Panc1 (cell line): ENCODE measurements around the gene APAF1. TPM values are rescaled to one million over a fixed set of nuclear protein-coding genes. Genes with fewer than 3 reads are reported as not detected.

ENCODE experiments used
- ATAC-seq: fragments of 200-7000 bp; cut with Tn5 transposase; 2 replicates; pipeline ENCODE4 v1.9.1; 2020; ENCODE audit warnings: mild to moderate bottlenecking, moderate library complexity
- BruUV-seq: library from RNA; stranded (reverse); fragments of 400-500 nt; replicated peaks from 2 replicates; lab custom pipeline; 2021; lab: Mats Ljungman, UMichigan
- CTCF ChIA-PET: fragments of 300-600 bp; sonication (Branson Sonifier 250); formaldehyde crosslinking; loops from one replicate; lab custom pipeline; 2022; ENCODE audit warnings: antibody characterized with exemption; lab: Charles Lee
- POLR2A ChIA-PET: fragments of 300-600 bp; sonication (Branson Sonifier 250); formaldehyde crosslinking; loops from one replicate; lab custom pipeline; 2022; ENCODE audit warnings: antibody characterized with exemption; lab: Charles Lee
- DNase-seq: peaks from one replicate; pipeline ENCODE4 v3.0.0-alpha.2; 2010; ENCODE audit warnings: low read depth, low spot score
- H3K27ac ChIP-seq: 2 replicates; pipeline ENCODE4 v1.5.1; 2011; ENCODE audit warnings: mild to moderate bottlenecking, low read length, inconsistent platforms
- H3K27me3 ChIP-seq: fragments of 200-500 bp; sonication (Bioruptor generic); 2 replicates; pipeline ENCODE4 v1.6.0; 2014; ENCODE audit warnings: low read length, inconsistent platforms; ENCODE audit not compliant: control insufficient read depth, insufficient read depth
- H3K36me3 ChIP-seq: fragments of 200-500 bp; sonication (Bioruptor generic); 2 replicates; pipeline ENCODE4 v1.5.1; 2014; ENCODE audit warnings: inconsistent platforms, mild to moderate bottlenecking, low read length, moderate library complexity; ENCODE audit not compliant: control insufficient read depth, insufficient read depth
- H3K4me1 ChIP-seq: 2 replicates; pipeline ENCODE4 v1.5.1; 2011; ENCODE audit warnings: inconsistent platforms, mild to moderate bottlenecking, low read length, moderate library complexity; ENCODE audit not compliant: control insufficient read depth, insufficient read depth
- H3K4me3 ChIP-seq, 2 experiments: 2 replicates each; pipeline ENCODE4 v1.5.1; 2011 to 2012; ENCODE audit warnings: low read depth in 2 of 2, low read length in 2 of 2, mild to moderate bottlenecking in 2 of 2, inconsistent platforms in 1 of 2, moderate library complexity in 1 of 2
- H3K9me3 ChIP-seq: fragments of 200-500 bp; sonication (Bioruptor generic); 2 replicates; pipeline ENCODE4 v1.5.1; 2014; ENCODE audit warnings: low read depth, mild to moderate bottlenecking, inconsistent platforms, low read length, moderate library complexity; ENCODE audit not compliant: control insufficient read depth, insufficient read depth
- POLR2AphosphoS5 ChIP-seq: IDR thresholded peaks from 2 replicates; pipeline ENCODE4 v1.6.1; 2012; ENCODE audit warnings: mild to moderate bottlenecking, low read depth, low read length, moderate library complexity
- SIN3A ChIP-seq: IDR thresholded peaks from 2 replicates; pipeline ENCODE4 v1.6.1; 2012; ENCODE audit warnings: low read depth, mild to moderate bottlenecking, low read length, moderate library complexity, borderline replicate concordance; ENCODE audit not compliant: insufficient read depth
- TCF7L2 ChIP-seq: IDR thresholded peaks from 2 replicates; pipeline ENCODE4 v1.6.1; 2011; ENCODE audit warnings: mild to moderate bottlenecking, low read depth, low read length, inconsistent platforms
- in situ Hi-C: cut with HindIII; loops from 2 replicates; pipeline ENCODE4 v1.10.0; 2016; ENCODE audit warnings: low sequenced_read_pairs, low pct_unique_long_range_greater_than_20kb
- intact Hi-C: fragments of 100-400 bp; cut with micrococcal nuclease; formaldehyde crosslinking; loops from one replicate; pipeline ENCODE4 v1.10.0; 2022; ENCODE audit not compliant: unreplicated experiment
- total RNA-seq: library from RNA; stranded (reverse); gene quantifications from one replicate; pipeline ENCODE4 v1.2.1, GENCODE V29; 2021; ENCODE audit not compliant: unreplicated experiment
- TF ChIP-seq, protein P1 (sequence below), 2 experiments: IDR thresholded peaks; 2 replicates each; pipeline ENCODE4 v1.6.1; 2011 to 2012; ENCODE audit warnings: low read depth in 2 of 2, control low read depth in 1 of 2, low read length in 1 of 2, mild to moderate bottlenecking in 1 of 2, moderate library complexity in 1 of 2; ENCODE audit not compliant: insufficient read depth in 1 of 2
- TF ChIP-seq, protein P2 (sequence below): fragments of 450-650 bp; IDR thresholded peaks from 2 replicates; pipeline ENCODE4 v1.5.1; 2017; ENCODE audit warnings: mild to moderate bottlenecking

APAF1 gene
- total RNA-seq, 1 experiment from 2014 or later, result 15.6 TPM

DNA sequence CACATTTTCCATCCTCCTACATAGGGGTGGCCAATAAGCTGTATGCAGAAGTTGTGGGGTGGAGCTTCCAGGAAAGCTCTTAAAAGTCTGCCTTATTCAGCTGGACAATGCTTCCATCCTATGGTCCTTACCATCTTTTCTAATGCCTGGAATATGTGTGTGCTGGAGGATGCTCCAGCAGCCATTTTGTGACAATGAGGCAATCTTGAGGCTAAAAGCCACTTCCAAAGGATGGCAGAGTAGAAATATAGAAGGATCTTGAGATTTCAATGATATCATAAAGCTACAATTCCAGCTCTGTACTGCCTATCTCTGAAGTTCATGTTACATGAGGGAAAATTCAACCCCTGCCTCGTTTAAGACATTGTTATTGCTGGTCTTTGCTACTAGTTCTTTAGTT is 95.7 kb downstream of the APAF1 start:
- Histone ChIP-seq H3K27me3 (no peaks in the 10 kb centered on the region), H3K27ac (no peak overlapping the region), H3K9me3 (no peaks in the 10 kb centered on the region), H3K36me3 (no peaks in the 10 kb centered on the region), H3K4me3 (no peak overlapping the region), H3K4me1 (no peaks in the 10 kb centered on the region)
- ChIA-PET POLR2A (interaction anchor here (0.5 to 0.6 kb wide), 2 partner anchors 12 to 27 kb away, joined by 3 to 4 read pairs; no protein-coding TSS in a partner anchor), CTCF (interaction anchor here (1.0 kb wide), 1 partner anchor 147 kb away, joined by 5 read pairs; the partner anchor contains the start of gene SLC25A3)
- ATAC-seq (no peak), DNase-seq (no peak)
- BruUV-seq, result no TSS peak
- intact Hi-C loops (no loop called here), in situ Hi-C loops (no loop called here)
- TF ChIP-seq POLR2AphosphoS5, result no peak
- TF ChIP-seq, protein P1, sequence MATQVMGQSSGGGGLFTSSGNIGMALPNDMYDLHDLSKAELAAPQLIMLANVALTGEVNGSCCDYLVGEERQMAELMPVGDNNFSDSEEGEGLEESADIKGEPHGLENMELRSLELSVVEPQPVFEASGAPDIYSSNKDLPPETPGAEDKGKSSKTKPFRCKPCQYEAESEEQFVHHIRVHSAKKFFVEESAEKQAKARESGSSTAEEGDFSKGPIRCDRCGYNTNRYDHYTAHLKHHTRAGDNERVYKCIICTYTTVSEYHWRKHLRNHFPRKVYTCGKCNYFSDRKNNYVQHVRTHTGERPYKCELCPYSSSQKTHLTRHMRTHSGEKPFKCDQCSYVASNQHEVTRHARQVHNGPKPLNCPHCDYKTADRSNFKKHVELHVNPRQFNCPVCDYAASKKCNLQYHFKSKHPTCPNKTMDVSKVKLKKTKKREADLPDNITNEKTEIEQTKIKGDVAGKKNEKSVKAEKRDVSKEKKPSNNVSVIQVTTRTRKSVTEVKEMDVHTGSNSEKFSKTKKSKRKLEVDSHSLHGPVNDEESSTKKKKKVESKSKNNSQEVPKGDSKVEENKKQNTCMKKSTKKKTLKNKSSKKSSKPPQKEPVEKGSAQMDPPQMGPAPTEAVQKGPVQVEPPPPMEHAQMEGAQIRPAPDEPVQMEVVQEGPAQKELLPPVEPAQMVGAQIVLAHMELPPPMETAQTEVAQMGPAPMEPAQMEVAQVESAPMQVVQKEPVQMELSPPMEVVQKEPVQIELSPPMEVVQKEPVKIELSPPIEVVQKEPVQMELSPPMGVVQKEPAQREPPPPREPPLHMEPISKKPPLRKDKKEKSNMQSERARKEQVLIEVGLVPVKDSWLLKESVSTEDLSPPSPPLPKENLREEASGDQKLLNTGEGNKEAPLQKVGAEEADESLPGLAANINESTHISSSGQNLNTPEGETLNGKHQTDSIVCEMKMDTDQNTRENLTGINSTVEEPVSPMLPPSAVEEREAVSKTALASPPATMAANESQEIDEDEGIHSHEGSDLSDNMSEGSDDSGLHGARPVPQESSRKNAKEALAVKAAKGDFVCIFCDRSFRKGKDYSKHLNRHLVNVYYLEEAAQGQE (IDR thresholded peaks at IDR 0.05; ENCODE audit: insufficient read depth in 1 of 2, low read depth in 2 of 2, low read length in 1 of 2), result no peak
- TF ChIP-seq SIN3A, result no peak
- TF ChIP-seq, protein P2, sequence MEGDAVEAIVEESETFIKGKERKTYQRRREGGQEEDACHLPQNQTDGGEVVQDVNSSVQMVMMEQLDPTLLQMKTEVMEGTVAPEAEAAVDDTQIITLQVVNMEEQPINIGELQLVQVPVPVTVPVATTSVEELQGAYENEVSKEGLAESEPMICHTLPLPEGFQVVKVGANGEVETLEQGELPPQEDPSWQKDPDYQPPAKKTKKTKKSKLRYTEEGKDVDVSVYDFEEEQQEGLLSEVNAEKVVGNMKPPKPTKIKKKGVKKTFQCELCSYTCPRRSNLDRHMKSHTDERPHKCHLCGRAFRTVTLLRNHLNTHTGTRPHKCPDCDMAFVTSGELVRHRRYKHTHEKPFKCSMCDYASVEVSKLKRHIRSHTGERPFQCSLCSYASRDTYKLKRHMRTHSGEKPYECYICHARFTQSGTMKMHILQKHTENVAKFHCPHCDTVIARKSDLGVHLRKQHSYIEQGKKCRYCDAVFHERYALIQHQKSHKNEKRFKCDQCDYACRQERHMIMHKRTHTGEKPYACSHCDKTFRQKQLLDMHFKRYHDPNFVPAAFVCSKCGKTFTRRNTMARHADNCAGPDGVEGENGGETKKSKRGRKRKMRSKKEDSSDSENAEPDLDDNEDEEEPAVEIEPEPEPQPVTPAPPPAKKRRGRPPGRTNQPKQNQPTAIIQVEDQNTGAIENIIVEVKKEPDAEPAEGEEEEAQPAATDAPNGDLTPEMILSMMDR, result no peak

DNA sequence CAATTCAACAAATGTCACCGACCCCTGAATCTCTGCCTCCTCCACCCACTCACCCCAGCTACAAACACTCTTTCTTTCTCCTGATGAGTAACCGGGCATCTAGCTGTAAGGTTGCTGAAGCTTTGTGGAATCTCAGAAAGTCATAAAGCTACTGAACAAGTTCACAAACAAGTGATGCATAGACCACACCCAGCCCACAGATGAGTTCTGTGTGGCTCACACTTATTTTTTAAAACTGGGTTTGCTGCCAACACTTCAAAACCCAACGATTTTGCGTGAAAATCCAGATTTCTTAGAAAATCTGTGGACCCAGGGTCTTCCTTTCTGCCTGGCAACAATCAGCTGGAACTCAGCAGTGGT is 96.1 kb downstream of the APAF1 start:
- no peaks in the 10 kb centered on the region for H3K9me3 ChIP-seq
- intact Hi-C loops (no loop called here), in situ Hi-C loops (no loop called here)
- ATAC-seq (no peak), DNase-seq (no peak)
- BruUV-seq, result no TSS peak
- no peak overlapping the region for H3K4me3 ChIP-seq
- H3K36me3 ChIP-seq, result no peaks in the 10 kb centered on the region
- no peaks in the 10 kb centered on the region for H3K4me1 ChIP-seq
- ChIA-PET CTCF (interaction anchor here (1.0 kb wide), 1 partner anchor 148 kb away, joined by 5 read pairs; the partner anchor contains the start of gene SLC25A3), POLR2A (interaction anchor here (0.5 to 0.6 kb wide), 2 partner anchors 12 to 27 kb away, joined by 3 to 4 read pairs; no protein-coding TSS in a partner anchor)
- TF ChIP-seq TCF7L2, result no peak
- TF ChIP-seq, protein P2, result no peak
- TF ChIP-seq, protein P1 (IDR thresholded peaks at IDR 0.05; ENCODE audit: insufficient read depth in 1 of 2, low read depth in 2 of 2, low read length in 1 of 2), result no peak
- no peak for TF ChIP-seq SIN3A
- TF ChIP-seq POLR2AphosphoS5, result no peak
- no peaks in the 10 kb centered on the region for H3K27me3 ChIP-seq
- no peak overlapping the region for H3K27ac ChIP-seq
